Measurements from ENCODE around the gene GOLPH3.

DNA sequence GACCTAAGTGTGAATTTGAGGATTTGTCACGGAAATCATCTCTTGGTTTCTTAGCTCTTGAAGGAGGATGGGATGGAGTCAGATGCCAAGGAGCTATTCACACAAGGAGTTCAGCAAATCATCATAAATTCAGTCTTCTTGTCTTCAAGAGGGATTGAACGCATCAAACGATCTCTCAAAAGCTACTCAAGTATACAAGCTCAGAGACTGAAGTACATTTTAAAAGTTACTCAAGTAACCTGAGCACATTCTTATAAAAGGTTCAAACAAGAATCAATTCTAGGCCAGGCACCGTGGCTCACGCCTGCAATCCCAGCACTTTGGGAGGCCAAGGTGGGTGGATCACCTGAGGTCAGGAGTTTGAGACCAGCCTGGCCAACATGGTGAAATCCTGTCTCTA is 21.1 kb upstream of the GOLPH3 start:
- TF ChIP-seq, protein P1, sequence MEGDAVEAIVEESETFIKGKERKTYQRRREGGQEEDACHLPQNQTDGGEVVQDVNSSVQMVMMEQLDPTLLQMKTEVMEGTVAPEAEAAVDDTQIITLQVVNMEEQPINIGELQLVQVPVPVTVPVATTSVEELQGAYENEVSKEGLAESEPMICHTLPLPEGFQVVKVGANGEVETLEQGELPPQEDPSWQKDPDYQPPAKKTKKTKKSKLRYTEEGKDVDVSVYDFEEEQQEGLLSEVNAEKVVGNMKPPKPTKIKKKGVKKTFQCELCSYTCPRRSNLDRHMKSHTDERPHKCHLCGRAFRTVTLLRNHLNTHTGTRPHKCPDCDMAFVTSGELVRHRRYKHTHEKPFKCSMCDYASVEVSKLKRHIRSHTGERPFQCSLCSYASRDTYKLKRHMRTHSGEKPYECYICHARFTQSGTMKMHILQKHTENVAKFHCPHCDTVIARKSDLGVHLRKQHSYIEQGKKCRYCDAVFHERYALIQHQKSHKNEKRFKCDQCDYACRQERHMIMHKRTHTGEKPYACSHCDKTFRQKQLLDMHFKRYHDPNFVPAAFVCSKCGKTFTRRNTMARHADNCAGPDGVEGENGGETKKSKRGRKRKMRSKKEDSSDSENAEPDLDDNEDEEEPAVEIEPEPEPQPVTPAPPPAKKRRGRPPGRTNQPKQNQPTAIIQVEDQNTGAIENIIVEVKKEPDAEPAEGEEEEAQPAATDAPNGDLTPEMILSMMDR (IDR thresholded peaks at IDR 0.05), result no peak
- TF ChIP-seq POLR2A (IDR thresholded peaks at IDR 0.05), result no peak
